CD4-positive, alpha-beta memory T cell (primary cell): ENCODE results near the gene PRKAG2. TPM values are rescaled to one million over a fixed set of nuclear protein-coding genes. Genes with fewer than 3 reads are reported as not detected.

Experiments used
- CTCF ChIA-PET: fragments of 350-600 bp; sonication (Branson Sonifier 250); formaldehyde crosslinking; loops from one replicate; lab custom pipeline; 2021; ENCODE audit warnings: inconsistent platforms; ENCODE audit not compliant: partially characterized antibody; lab: Charles Lee
- POLR2A ChIA-PET: fragments of 350-600 bp; sonication (Branson Sonifier 250); formaldehyde crosslinking; loops from one replicate; lab custom pipeline; 2021; ENCODE audit not compliant: partially characterized antibody; lab: Charles Lee
- DNase-seq, 5 donors: peaks; one replicate each; pipeline versions ENCODE4 v3.0.0 to v3.0.0-alpha.2; 2020 to 2022; ENCODE audit warnings: mixed read lengths in 1 of 5
- H3K27ac ChIP-seq: one replicate; pipeline ENCODE4 v1.7.0; 2013; ENCODE audit warnings: low read depth, low read length
- H3K27me3 ChIP-seq: 2 replicates; pipeline ENCODE4 v1.7.0; 2013; ENCODE audit warnings: mild to moderate bottlenecking, low read length, moderate library complexity; ENCODE audit not compliant: insufficient read depth
- H3K36me3 ChIP-seq: 2 replicates; pipeline ENCODE4 v1.7.0; 2013; ENCODE audit warnings: mild to moderate bottlenecking, low read length, moderate library complexity; ENCODE audit not compliant: insufficient read depth
- H3K4me1 ChIP-seq: 2 replicates; pipeline ENCODE4 v1.7.0; 2013; ENCODE audit warnings: mild to moderate bottlenecking, low read length, moderate library complexity; ENCODE audit not compliant: insufficient read depth
- H3K4me3 ChIP-seq, 2 donors: one replicate each; pipeline ENCODE4 v1.7.0; 2013; ENCODE audit warnings: low read length in 2 of 2, mild to moderate bottlenecking in 1 of 2
- H3K9me3 ChIP-seq, 2 donors: one replicate each; pipeline ENCODE4 v1.7.0; 2013; ENCODE audit warnings: low read length in 2 of 2, control low read depth in 1 of 2; ENCODE audit not compliant: control insufficient read depth in 1 of 2
- H3K27ac Mint-ChIP-seq, 7 donors: one replicate each; pipeline ENCODE4 v1.8.0; 2020 to 2021; ENCODE audit warnings: mixed read lengths in 7 of 7, mild to moderate bottlenecking in 6 of 7, inconsistent platforms in 3 of 7, moderate library complexity in 3 of 7
- H3K27me3 Mint-ChIP-seq, 2 donors: one replicate each; pipeline ENCODE4 v1.8.0; 2020 to 2021; ENCODE audit warnings: mixed read lengths in 2 of 2
- H3K36me3 Mint-ChIP-seq, 2 donors: one replicate each; pipeline ENCODE4 v1.8.0; 2020 to 2021; ENCODE audit warnings: mixed read lengths in 2 of 2, inconsistent platforms in 1 of 2, mild to moderate bottlenecking in 1 of 2
- H3K4me1 Mint-ChIP-seq, 4 donors: one replicate each; pipeline ENCODE4 v1.8.0; 2020 to 2021; ENCODE audit warnings: mixed read lengths in 4 of 4, mild to moderate bottlenecking in 1 of 4
- H3K4me3 Mint-ChIP-seq, 8 donors: one replicate each; pipeline ENCODE4 v1.8.0; 2020 to 2021; ENCODE audit warnings: mixed read lengths in 8 of 8, mild to moderate bottlenecking in 7 of 8, moderate library complexity in 6 of 8, inconsistent platforms in 3 of 8
- H3K9me3 Mint-ChIP-seq, 8 donors: one replicate each; pipeline ENCODE4 v1.8.0; 2020 to 2021; ENCODE audit warnings: mixed read lengths in 8 of 8, mild to moderate bottlenecking in 5 of 8, inconsistent platforms in 3 of 8, moderate library complexity in 1 of 8
- intact Hi-C: fragments of 100-400 bp; cut with micrococcal nuclease; formaldehyde crosslinking; loops from one replicate; pipeline ENCODE4 v1.15.1; 2023
- polyA plus RNA-seq, 2 donors: library from polyadenylated mRNA; unstranded; fragments of 300-500 nt; fragmentation: Illumina TruSeq; gene quantifications; one replicate each; pipeline ENCODE4 v1.2.3, GENCODE V29; 2021
- total RNA-seq, 2 experiments: library from RNA; stranded (reverse); gene quantifications; one replicate each; pipeline ENCODE4 v1.2.3, GENCODE V29; 2021

PRKAG2 gene
- total and polyA plus RNA-seq, 4 experiments from 2014 or later = 27.4 to 61.0 (median 47.4) TPM

DNA sequence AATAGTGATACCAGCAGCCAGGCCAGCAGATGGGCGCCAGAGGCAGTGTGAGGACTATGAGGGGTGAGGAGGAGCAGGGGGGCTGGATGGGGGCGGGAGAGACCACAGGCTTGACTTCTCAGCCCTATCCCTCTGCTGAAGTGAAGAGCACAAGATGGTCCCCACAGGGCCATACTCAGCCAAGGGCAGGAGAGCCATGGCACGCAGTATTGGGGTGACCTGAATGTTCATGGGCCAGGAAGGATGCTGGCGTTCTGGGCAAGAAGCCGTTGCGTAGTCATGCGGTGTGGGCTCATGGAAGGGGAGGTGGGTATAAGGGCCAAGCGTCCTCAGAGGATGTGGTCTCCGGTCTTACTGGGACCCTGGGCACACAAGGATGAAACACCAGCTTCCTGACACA is 146.3 kb downstream of the PRKAG2 start:
- Histone ChIP-seq H3K36me3 (no peaks in the 10 kb centered on the region), H3K4me3 (no peak overlapping the region), H3K27ac (no peak overlapping the region), H3K27me3 (no peaks in the 10 kb centered on the region), H3K9me3 (no peaks in the 10 kb centered on the region), H3K4me1 (no peaks in the 10 kb centered on the region)
- H3K27me3 Mint-ChIP-seq = no peaks in the 10 kb centered on the region
- no peak for DNase-seq
- H3K27ac Mint-ChIP-seq = no peak overlapping the region
- no peaks in the 10 kb centered on the region for H3K9me3 Mint-ChIP-seq
- H3K4me1 Mint-ChIP-seq = peaks cover 0 to 11% (median 5%) of the 10 kb centered on the region in 4 donors
- H3K36me3 Mint-ChIP-seq = peaks cover 0 to 4% of the 10 kb centered on the region in 2 donors
- intact Hi-C loops = no loop called here
- CTCF ChIA-PET = no interaction called here
- no peak overlapping the region for H3K4me3 Mint-ChIP-seq
- POLR2A ChIA-PET = no interaction called here

DNA sequence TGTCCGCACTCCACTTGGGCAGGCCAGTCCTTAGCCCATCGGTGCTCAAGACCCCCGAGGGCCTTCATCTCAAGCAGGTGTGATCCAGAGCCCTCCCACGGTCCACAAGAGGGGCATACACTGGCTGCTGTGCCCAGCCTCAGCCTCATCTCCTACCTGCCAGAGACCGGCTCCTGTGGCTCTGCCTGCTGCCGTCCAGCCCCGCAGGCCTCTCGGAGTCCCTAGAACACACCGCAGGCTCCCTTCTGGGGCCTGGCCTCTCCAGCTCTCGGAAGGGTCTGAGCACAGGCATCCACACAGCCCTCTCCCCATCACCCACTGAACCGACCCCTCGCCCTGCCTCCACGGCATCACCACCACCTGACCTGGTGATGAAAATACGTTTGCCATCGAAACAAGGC is 147.4 kb downstream of the PRKAG2 start:
- peaks cover 0 to 11% (median 3%) of the 10 kb centered on the region in 4 donors for H3K4me1 Mint-ChIP-seq
- no peak for DNase-seq
- Histone ChIP-seq H3K9me3 (no peaks in the 10 kb centered on the region), H3K4me1 (no peaks in the 10 kb centered on the region), H3K36me3 (no peaks in the 10 kb centered on the region), H3K27ac (no peak overlapping the region), H3K27me3 (no peaks in the 10 kb centered on the region), H3K4me3 (no peak overlapping the region)
- H3K27me3 Mint-ChIP-seq = no peaks in the 10 kb centered on the region
- peaks cover 1 to 4% of the 10 kb centered on the region in 2 donors for H3K36me3 Mint-ChIP-seq
- POLR2A ChIA-PET = no interaction called here
- no peaks in the 10 kb centered on the region for H3K9me3 Mint-ChIP-seq
- CTCF ChIA-PET = no interaction called here
- H3K27ac Mint-ChIP-seq = peak overlapping the region in 2 of 7 donors; percentile 51 to 60
- H3K4me3 Mint-ChIP-seq = no peak overlapping the region
- intact Hi-C loops = no loop called here

DNA sequence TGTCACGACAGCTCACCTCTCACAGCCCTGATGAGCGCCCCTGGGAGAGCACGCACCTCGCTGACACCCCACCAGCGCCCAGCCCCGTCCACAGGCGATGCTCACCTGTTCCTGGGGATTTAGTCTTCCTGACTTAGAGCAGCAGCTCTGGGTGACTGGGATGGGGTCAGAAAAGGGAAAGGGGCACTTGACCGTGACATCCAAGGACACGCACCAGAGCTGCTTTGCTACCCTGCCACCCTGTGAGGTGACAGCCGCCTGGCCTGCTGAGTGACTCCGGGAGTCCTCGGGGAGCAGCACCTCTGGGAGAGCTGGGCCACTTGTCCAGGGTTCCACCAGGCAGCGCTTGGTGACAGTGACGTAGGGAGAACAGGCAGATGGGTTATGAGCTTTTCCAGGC is 148.2 kb downstream of the PRKAG2 start:
- H3K27ac ChIP-seq = no peak overlapping the region
- Mint-ChIP-seq H3K4me1 (peaks cover 0 to 7% (median 1%) of the 10 kb centered on the region in 4 donors), H3K27me3 (no peaks in the 10 kb centered on the region), H3K9me3 (no peaks in the 10 kb centered on the region), H3K36me3 (peaks cover 1 to 4% of the 10 kb centered on the region in 2 donors), H3K27ac (peak overlapping the region in 1 of 7 donors; percentile 70), H3K4me3 (no peak overlapping the region)
- H3K4me1 ChIP-seq = no peaks in the 10 kb centered on the region
- no peaks in the 10 kb centered on the region for H3K27me3 ChIP-seq
- H3K4me3 ChIP-seq = no peak overlapping the region
- CTCF ChIA-PET = no interaction called here
- DNase-seq = no peak
- H3K36me3 ChIP-seq = no peaks in the 10 kb centered on the region
- no peaks in the 10 kb centered on the region for H3K9me3 ChIP-seq
- intact Hi-C loops = no loop called here
- POLR2A ChIA-PET = no interaction called here

DNA sequence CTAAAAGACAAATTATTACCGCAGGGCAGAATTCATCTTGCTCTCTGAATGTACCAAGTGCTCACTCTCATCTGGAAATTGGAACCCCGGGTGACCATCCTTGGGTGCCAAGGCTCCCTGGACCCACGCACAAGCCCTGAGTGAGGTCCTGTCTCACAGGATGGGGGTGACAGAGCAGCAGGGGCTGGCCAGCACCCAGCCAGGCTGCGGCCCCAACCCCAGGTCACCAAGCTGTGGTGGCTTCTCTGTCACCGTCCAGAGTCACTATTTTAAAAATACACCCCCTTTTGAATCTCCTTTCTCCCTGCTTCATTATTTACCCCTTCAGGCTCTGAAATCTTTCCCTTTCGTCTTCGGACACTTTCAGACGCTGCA is 148.6 kb downstream of the PRKAG2 start:
- H3K27ac Mint-ChIP-seq = no peak overlapping the region

DNA sequence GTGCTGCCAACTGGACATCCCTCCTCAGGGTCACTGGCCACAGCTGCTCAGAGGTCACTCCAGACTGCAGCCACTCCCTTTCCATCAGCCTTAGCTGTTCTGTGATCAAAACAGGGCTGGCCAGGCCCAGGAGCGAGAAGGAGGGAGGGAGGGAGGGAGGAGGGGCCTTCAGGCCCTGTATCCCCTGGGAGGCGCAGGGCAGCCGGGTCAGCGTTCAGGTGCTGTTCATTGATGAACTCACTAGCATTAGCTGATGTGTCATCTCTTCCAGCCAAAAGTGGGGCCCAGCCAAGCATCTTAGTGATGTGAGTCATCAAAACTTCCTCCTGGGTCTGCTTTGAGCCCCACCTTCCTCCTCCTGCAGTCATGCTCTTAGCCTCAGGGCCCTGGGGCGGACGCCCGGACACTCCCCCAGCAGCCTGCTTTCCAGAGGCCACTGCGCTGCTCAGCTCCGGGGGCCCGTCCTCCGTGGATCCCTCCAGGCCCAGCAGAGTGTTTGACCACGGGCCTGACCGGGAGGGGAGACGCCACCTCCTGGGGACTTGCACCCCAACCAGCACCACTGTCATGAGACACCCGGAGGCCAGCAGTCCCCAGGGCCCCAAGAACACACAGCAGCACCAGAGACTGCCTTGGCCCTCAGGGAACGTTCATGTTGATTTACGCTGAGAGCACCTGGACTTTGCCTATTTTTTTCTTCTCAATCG is 149.2 kb downstream of the PRKAG2 start:
- no peak overlapping the region for H3K27ac Mint-ChIP-seq
- Histone ChIP-seq H3K9me3 (no peaks in the 10 kb centered on the region), H3K27ac (no peak overlapping the region), H3K36me3 (no peaks in the 10 kb centered on the region), H3K27me3 (no peaks in the 10 kb centered on the region), H3K4me3 (no peak overlapping the region), H3K4me1 (no peaks in the 10 kb centered on the region)
- H3K36me3 Mint-ChIP-seq = peaks cover 1 to 4% of the 10 kb centered on the region in 2 donors
- H3K4me3 Mint-ChIP-seq = no peak overlapping the region
- ChIA-PET CTCF (no interaction called here), POLR2A (no interaction called here)
- DNase-seq = no peak
- intact Hi-C loops = no loop called here
- H3K27me3 Mint-ChIP-seq = no peaks in the 10 kb centered on the region
- peaks cover 0 to 7% (median 1%) of the 10 kb centered on the region in 4 donors for H3K4me1 Mint-ChIP-seq
- no peaks in the 10 kb centered on the region for H3K9me3 Mint-ChIP-seq

More for the DNA sequence above, 148.6 kb downstream of the PRKAG2 start:
- Histone ChIP-seq H3K9me3 (no peaks in the 10 kb centered on the region), H3K27me3 (no peaks in the 10 kb centered on the region), H3K27ac (no peak overlapping the region), H3K36me3 (no peaks in the 10 kb centered on the region), H3K4me1 (no peaks in the 10 kb centered on the region), H3K4me3 (no peak overlapping the region)
- Mint-ChIP-seq H3K4me3 (no peak overlapping the region), H3K4me1 (peaks cover 0 to 7% (median 1%) of the 10 kb centered on the region in 4 donors), H3K27me3 (no peaks in the 10 kb centered on the region), H3K9me3 (no peaks in the 10 kb centered on the region), H3K36me3 (peaks cover 1 to 4% of the 10 kb centered on the region in 2 donors)
- intact Hi-C loops = no loop called here
- ChIA-PET POLR2A (no interaction called here), CTCF (no interaction called here)
- no peak for DNase-seq

DNA sequence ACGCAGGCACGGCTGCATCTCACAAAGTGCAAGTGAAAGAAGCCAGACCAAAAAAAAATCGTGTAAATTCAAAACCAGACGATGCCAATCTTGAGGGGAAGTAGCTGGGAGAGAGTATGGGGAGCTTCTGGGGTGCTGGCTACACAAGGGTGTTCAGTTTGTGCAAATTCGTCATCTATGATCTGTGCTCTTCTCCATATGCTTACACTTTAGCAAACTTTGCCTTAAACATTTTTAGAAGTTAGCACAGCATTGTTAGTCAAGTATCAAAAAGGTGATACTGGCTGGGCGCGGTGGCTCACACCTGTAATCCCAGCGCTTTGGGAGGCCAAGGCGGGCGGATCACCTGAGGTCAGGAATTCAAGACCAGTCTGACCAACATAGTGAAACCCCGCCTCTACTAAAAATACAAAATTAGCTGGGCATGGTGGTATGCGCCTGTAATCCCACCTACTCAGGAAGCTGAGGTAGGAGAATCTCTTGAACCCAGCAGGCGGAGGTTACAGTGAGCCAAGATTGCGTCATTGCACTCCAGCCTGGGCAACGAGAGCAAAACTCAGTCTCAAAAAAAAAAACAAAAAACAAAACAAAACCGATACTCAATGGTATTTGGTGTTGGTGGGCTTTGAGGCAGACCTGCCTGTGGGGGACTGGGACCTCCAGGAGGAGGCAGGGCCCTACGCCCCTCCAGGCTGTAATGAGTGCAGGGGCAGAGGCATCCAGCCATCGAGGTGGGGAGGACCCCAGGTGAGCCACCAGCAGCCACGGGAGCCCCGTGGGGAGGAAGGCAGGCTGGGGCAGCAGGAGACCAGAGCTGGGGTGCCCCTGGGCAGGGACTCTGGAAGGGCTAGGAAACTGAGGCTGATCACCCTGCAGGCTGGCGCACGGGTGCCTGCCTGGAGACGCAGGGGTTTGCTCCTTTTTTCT is 150.0 kb downstream of the PRKAG2 start:
- Histone ChIP-seq H3K36me3 (no peaks in the 10 kb centered on the region), H3K4me1 (no peaks in the 10 kb centered on the region), H3K4me3 (no peak overlapping the region), H3K27ac (no peak overlapping the region), H3K27me3 (no peaks in the 10 kb centered on the region), H3K9me3 (no peaks in the 10 kb centered on the region)
- ChIA-PET CTCF (no interaction called here), POLR2A (no interaction called here)
- Mint-ChIP-seq H3K4me3 (no peak overlapping the region), H3K4me1 (peaks cover 0 to 7% (median 2%) of the 10 kb centered on the region in 4 donors), H3K27ac (peak overlapping the region in 1 of 7 donors; percentile 38), H3K9me3 (peaks cover 0 to 1% (median 0%) of the 10 kb centered on the region in 8 donors), H3K27me3 (no peaks in the 10 kb centered on the region), H3K36me3 (peaks cover 1 to 4% of the 10 kb centered on the region in 2 donors)
- intact Hi-C loops = no loop called here
- DNase-seq = no peak
